IMR-90 (cell line): Measurements from ENCODE around the gene EIF4E1B.

Source experiments
- BHLHE40 ChIP-seq: fragments of 150-350 bp; IDR thresholded peaks from 2 replicates; pipeline ENCODE4 v1.6.1; 2016; ENCODE audit warnings: mild to moderate bottlenecking, low read depth, low read length
- CEBPB ChIP-seq: IDR thresholded peaks from 2 replicates; pipeline ENCODE4 v1.6.1; 2012; ENCODE audit warnings: low read depth, low read length, improper control_type of control experiment
- CHD1 ChIP-seq: IDR thresholded peaks from 2 replicates; pipeline ENCODE4 v1.6.1; 2012; ENCODE audit warnings: low read depth, low read length, improper control_type of control experiment
- CTCF ChIP-seq: conservative IDR thresholded peaks from 2 replicates; pipeline ENCODE4 v1.5.1; 2012; ENCODE audit warnings: mild to moderate bottlenecking, low read depth, low read length, improper control_type of control experiment
- FOS ChIP-seq: fragments of 150-350 bp; IDR thresholded peaks from 2 replicates; pipeline ENCODE4 v1.6.1; 2016; ENCODE audit warnings: low read depth, low read length
- MAFK ChIP-seq: IDR thresholded peaks from 2 replicates; pipeline ENCODE4 v1.6.1; 2012; ENCODE audit warnings: low read depth, low read length, improper control_type of control experiment
- MAZ ChIP-seq: IDR thresholded peaks from 2 replicates; pipeline ENCODE4 v1.6.1; 2012; ENCODE audit warnings: low read depth, mild to moderate bottlenecking, low read length, improper control_type of control experiment, moderate library complexity, borderline replicate concordance
- MXI1 ChIP-seq: IDR thresholded peaks from 2 replicates; pipeline ENCODE4 v1.6.1; 2012; ENCODE audit warnings: low read depth, mild to moderate bottlenecking, low read length, moderate library complexity, borderline replicate concordance
- NFE2L2 ChIP-seq: fragments of 150-350 bp; IDR thresholded peaks from 2 replicates; pipeline ENCODE4 v1.6.1; 2016; ENCODE audit warnings: low read depth, mild to moderate bottlenecking, low read length
- POLR2A ChIP-seq: IDR thresholded peaks from 2 replicates; pipeline ENCODE4 v1.6.1; 2012; ENCODE audit warnings: mild to moderate bottlenecking, low read depth, low read length
- RAD21 ChIP-seq: IDR thresholded peaks from 2 replicates; pipeline ENCODE4 v1.6.1; 2012; ENCODE audit warnings: low read length, improper control_type of control experiment
- USF2 ChIP-seq: fragments of 150-350 bp; IDR thresholded peaks from 2 replicates; pipeline ENCODE4 v1.6.1; 2017; ENCODE audit warnings: mild to moderate bottlenecking, antibody characterized with exemption, low read length, low read depth

GRCh38 chr5:176676361-176676824 is 45.9 kb downstream of the EIF4E1B start:
- TF ChIP-seq CTCF (no peak), POLR2A (no peak), RAD21 (no peak), BHLHE40 (no peak), MAZ (no peak), MAFK (0 out of 2 replicates have a peak, but pooled peaks have one; percentile 2), FOS (no peak), CHD1 (no peak), NFE2L2 (peak; percentile 28; the same call in 1 of the 2 replicates), CEBPB (no peak), USF2 (no peak), MXI1 (no peak)
